Karpas-422 (cell line): ENCODE measurements around the gene C11orf24. TPM values are rescaled to one million over a fixed set of nuclear protein-coding genes. Genes with fewer than 3 reads are reported as not detected.

Source experiments
- DNase-seq: peaks from one replicate; pipeline ENCODE4 v3.0.0-alpha.2; 2015
- H2AFZ ChIP-seq: fragments of 200-600 bp; sonication (generic); 2 replicates; pipeline ENCODE4 v1.6.1; 2014; ENCODE audit warnings: antibody characterized with exemption, low read length, mixed read lengths
- H3K27ac ChIP-seq: fragments of 200-600 bp; sonication (generic); 2 replicates; pipeline ENCODE4 v1.5.1; 2014; ENCODE audit warnings: mild to moderate bottlenecking, low read length, moderate library complexity
- H3K27me3 ChIP-seq: fragments of 200-600 bp; sonication (generic); 2 replicates; pipeline ENCODE4 v1.6.1; 2014; ENCODE audit warnings: low read length, mixed read lengths
- H3K36me3 ChIP-seq: fragments of 200-600 bp; sonication (generic); 2 replicates; pipeline ENCODE4 v1.6.1; 2014; ENCODE audit warnings: low read length, mixed read lengths; ENCODE audit not compliant: insufficient read depth
- H3K4me1 ChIP-seq: fragments of 200-600 bp; sonication (generic); 2 replicates; pipeline ENCODE4 v1.6.1; 2014; ENCODE audit warnings: mild to moderate bottlenecking, low read length, mixed read lengths
- H3K4me2 ChIP-seq: fragments of 200-600 bp; sonication (generic); 2 replicates; pipeline ENCODE4 v1.6.1; 2014; ENCODE audit warnings: low read length, low read depth, mild to moderate bottlenecking; ENCODE audit not compliant: poor library complexity, severe bottlenecking
- H3K4me3 ChIP-seq: fragments of 200-600 bp; sonication (generic); 2 replicates; pipeline ENCODE4 v1.5.1; 2014; ENCODE audit warnings: mild to moderate bottlenecking, antibody characterized with exemption, low read length, mixed read lengths
- H3K79me2 ChIP-seq: fragments of 200-600 bp; sonication (generic); 2 replicates; pipeline ENCODE4 v1.6.1; 2014; ENCODE audit warnings: mild to moderate bottlenecking, low read length, mixed read lengths
- H3K9ac ChIP-seq: fragments of 200-600 bp; sonication (generic); 2 replicates; pipeline ENCODE4 v1.6.0; 2014; ENCODE audit warnings: low read length
- H3K9me2 ChIP-seq: fragments of 200-600 bp; sonication (generic), shearing (Covaris generic); replicated peaks from 2 replicates; pipeline ENCODE4 v1.6.0; 2014; ENCODE audit warnings: mild to moderate bottlenecking, low read length, moderate library complexity; ENCODE audit not compliant: insufficient read depth
- H3K9me3 ChIP-seq: fragments of 300-700, 200-600 bp; sonication (generic); 2 replicates; pipeline ENCODE4 v1.6.1; 2014; ENCODE audit warnings: low read length, mixed read lengths
- H4K20me1 ChIP-seq: fragments of 200-600 bp; sonication (generic); 2 replicates; pipeline ENCODE4 v1.6.1; 2014; ENCODE audit warnings: mild to moderate bottlenecking, antibody characterized with exemption, low read length, low read depth; ENCODE audit not compliant: insufficient read depth
- total RNA-seq: library from RNA; depleted of rRNA; stranded (reverse); fragments of >200 nt; shearing (Covaris generic); gene quantifications from 2 replicates; pipeline ENCODE4 v1.2.3, GENCODE V29; 2014; ENCODE audit warnings: low replicate concordance

C11orf24 gene
- total RNA-seq, 1 experiment from 2014 or later = 25.4 TPM

DNA sequence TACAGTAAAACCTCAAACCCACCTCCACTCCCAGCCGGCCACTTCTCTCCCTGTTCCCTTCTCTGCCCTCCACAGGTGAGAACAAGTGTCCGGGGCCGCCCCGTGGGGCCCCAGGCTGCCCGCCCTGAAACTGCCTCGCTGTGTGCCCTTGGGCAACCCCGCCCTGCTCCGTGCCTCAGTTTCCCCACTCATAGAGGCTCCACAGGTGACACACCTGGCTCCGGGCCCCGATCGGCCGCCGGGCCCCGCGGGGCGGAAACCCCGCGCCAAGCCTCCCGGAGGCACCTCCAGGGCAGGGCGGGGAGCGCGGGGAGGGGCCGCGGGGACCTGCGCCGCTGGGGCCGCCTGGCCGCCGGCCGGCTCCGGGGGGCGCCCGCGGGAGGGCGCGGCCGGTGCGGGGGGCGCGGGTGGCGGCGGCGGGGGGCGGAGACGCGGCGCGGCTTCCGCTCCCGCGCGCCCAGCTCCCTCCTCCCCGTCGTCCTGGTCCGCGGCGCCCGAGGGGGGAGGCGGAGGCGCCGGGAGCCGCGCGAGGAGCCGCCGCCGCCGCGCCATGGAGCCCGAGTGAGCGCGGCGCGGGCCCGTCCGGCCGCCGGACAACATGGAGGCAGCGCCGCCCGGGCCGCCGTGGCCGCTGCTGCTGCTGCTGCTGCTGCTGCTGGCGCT is 40.5 kb upstream of the C11orf24 start, which contains the start of gene LRP5:
Gene LRP5 (plus strand): TSS at position 475 of the 663 bp plus-strand sequence. CDS start 124 bp downstream, at position 599.
- no peaks in the 10 kb centered on the region for H3K4me1 ChIP-seq
- no peak for DNase-seq
- no peak within 1 kb of the TSS for H3K9ac ChIP-seq
- no peaks in the 10 kb centered on the region for H3K79me2 ChIP-seq
- H3K4me2 ChIP-seq = no peak within 1 kb of the TSS
- no peaks in the 10 kb centered on the region for H3K36me3 ChIP-seq
- no peaks in the 10 kb centered on the region for H3K9me3 ChIP-seq
- H2AFZ ChIP-seq = no peak within 1 kb of the TSS
- no peak within 1 kb of the TSS for H3K27ac ChIP-seq
- no peaks in the 10 kb centered on the region for H3K27me3 ChIP-seq
- H4K20me1 ChIP-seq = no peaks in the 10 kb centered on the region
- H3K4me3 ChIP-seq = no peak within 1 kb of the TSS
- H3K9me2 ChIP-seq = no peaks in the 10 kb centered on the region

DNA sequence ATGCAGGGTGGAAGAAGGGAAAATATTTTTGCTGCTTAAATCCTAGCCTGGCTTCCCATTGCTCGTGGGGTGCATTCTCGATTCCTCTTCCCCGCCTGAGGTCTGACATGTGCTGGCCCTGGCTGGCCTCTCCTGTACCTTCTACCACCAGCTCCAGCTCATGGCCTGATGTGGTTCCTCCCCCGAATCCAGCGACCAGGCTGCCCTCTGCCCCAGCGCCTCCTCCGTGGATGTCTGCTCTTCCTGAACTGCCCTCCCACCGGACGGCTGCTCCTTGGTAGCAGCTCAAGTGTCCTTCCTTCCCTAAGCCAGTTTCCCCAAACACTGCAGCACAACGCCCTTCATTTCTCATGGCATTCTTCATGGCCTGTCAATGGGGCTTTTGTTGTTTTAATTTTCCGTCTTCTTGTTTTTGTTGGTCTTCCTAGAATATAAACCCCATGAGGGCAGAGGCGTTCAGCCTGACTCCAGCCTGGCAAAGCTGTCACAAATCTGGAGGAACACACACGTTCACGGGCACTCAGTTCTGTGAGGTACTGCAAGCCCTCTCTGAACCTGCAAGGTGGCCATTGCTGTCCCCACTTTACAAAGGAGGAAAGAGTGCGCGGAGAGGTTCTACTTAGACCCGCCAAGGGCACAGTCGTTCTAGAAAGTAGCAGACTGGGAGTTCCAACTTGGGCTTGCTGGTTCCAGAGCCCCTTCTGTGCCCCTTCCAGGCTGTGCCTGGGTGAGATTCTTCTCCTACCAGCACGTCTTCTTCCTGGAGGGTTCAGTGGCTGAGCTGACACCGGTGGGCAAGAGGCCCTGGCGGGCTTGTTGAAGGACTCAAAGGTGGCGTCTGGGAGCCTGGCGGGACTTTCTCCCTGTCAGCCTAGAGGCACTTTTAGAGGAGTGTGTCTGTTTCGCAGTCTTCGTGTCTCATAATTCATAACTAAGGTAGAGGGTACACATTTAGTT is 39.7 kb upstream of the C11orf24 start:
- Histone ChIP-seq H4K20me1 (no peaks in the 10 kb centered on the region), H3K9me2 (no peaks in the 10 kb centered on the region), H3K9me3 (no peaks in the 10 kb centered on the region), H3K36me3 (no peaks in the 10 kb centered on the region), H3K79me2 (no peaks in the 10 kb centered on the region), H3K9ac (no peak overlapping the region), H3K27me3 (no peaks in the 10 kb centered on the region), H2AFZ (no peak overlapping the region), H3K4me1 (no peaks in the 10 kb centered on the region), H3K4me3 (no peak overlapping the region), H3K27ac (no peak overlapping the region), H3K4me2 (no peak overlapping the region)
- DNase-seq = no peak

DNA sequence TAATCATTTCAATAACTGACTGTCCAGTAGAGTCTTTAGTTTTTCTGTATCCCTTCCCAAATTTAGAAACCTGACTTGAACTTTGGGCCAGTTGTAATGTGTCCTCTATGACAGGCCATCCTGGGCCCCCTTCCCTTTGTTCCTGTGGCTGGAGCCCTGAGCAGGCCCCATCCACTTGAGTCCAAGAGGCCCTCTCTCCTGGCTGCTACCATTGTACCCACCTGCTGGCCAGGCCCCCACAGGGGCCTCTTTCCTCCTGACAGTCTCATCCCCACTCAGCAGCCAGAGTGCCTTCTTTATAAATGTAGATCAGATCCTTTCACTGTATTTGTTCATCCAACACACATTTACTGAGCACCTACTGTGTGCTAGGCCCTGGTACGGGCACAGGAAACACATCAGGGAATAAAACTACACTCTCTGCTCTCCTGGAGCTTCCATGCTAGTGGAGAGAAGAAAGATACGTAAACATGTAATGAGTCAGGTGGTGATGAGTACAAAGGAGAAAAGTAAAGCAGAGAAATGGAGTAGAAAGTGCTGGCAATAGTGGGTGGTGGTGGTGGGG is 37.9 kb upstream of the C11orf24 start:
- no peak overlapping the region for H3K4me3 ChIP-seq
- H3K4me2 ChIP-seq = no peak overlapping the region
- H3K9me2 ChIP-seq = no peaks in the 10 kb centered on the region
- no peaks in the 10 kb centered on the region for H3K36me3 ChIP-seq
- no peaks in the 10 kb centered on the region for H3K27me3 ChIP-seq
- H3K27ac ChIP-seq = no peak overlapping the region
- H4K20me1 ChIP-seq = no peaks in the 10 kb centered on the region
- H3K4me1 ChIP-seq = no peaks in the 10 kb centered on the region
- no peaks in the 10 kb centered on the region for H3K79me2 ChIP-seq
- DNase-seq = no peak
- H2AFZ ChIP-seq = no peak overlapping the region
- no peak overlapping the region for H3K9ac ChIP-seq
- H3K9me3 ChIP-seq = no peaks in the 10 kb centered on the region

DNA sequence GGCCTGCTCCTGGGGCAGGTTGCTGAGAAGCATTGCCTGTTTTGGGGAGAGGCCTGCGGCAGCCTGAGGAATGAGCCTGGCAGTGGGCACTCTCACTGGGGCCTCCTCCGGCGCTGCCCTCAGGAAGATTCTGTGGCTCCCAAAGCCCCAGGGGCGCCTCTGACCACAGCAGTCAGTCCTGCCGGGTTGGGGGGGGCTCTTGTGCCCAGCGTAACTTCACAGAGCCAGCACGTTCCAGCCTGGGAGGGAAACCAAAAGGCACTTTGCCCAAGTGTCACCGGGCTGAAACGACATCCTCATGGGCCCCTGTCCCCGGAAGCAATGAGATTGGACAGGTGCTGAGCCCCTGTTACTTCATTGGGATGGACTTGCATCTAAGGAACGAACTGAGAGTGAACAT is 36.3 kb upstream of the C11orf24 start:
- Histone ChIP-seq H3K4me3 (no peak overlapping the region), H3K9me3 (no peaks in the 10 kb centered on the region), H3K9me2 (no peaks in the 10 kb centered on the region), H3K27ac (no peak overlapping the region), H3K4me1 (peaks cover 11% of the 10 kb centered on the region), H2AFZ (no peak overlapping the region), H3K9ac (no peak overlapping the region), H3K4me2 (no peak overlapping the region), H3K27me3 (no peaks in the 10 kb centered on the region), H3K79me2 (no peaks in the 10 kb centered on the region), H4K20me1 (no peaks in the 10 kb centered on the region), H3K36me3 (no peaks in the 10 kb centered on the region)
- no peak for DNase-seq

DNA sequence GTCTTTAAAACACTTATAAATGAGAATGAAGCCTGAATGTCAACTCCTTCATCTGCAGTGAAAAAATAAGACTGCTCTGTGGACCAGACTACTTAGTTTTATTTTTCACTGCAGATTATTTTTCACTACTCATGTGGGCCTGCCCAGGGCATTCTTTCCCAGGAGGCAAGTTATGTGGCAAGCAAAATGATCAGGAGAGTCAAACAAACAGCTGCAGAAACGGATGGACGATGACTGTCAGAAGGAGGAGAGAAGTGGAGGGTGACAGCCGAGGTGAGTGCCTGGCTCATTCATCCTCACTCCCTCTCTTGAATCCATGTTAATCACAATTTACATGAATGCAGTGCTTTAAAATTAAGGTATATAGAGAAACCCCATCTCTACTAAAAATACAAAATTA is 34.9 kb upstream of the C11orf24 start:
- no peak for DNase-seq
- H3K79me2 ChIP-seq = no peaks in the 10 kb centered on the region
- H3K4me1 ChIP-seq = peaks cover 12% of the 10 kb centered on the region
- no peaks in the 10 kb centered on the region for H3K9me2 ChIP-seq
- H3K4me2 ChIP-seq = no peak overlapping the region
- H2AFZ ChIP-seq = no peak overlapping the region
- H3K36me3 ChIP-seq = no peaks in the 10 kb centered on the region
- no peak overlapping the region for H3K9ac ChIP-seq
- no peaks in the 10 kb centered on the region for H4K20me1 ChIP-seq
- no peaks in the 10 kb centered on the region for H3K27me3 ChIP-seq
- no peak overlapping the region for H3K4me3 ChIP-seq
- H3K9me3 ChIP-seq = no peaks in the 10 kb centered on the region
- no peak overlapping the region for H3K27ac ChIP-seq

DNA sequence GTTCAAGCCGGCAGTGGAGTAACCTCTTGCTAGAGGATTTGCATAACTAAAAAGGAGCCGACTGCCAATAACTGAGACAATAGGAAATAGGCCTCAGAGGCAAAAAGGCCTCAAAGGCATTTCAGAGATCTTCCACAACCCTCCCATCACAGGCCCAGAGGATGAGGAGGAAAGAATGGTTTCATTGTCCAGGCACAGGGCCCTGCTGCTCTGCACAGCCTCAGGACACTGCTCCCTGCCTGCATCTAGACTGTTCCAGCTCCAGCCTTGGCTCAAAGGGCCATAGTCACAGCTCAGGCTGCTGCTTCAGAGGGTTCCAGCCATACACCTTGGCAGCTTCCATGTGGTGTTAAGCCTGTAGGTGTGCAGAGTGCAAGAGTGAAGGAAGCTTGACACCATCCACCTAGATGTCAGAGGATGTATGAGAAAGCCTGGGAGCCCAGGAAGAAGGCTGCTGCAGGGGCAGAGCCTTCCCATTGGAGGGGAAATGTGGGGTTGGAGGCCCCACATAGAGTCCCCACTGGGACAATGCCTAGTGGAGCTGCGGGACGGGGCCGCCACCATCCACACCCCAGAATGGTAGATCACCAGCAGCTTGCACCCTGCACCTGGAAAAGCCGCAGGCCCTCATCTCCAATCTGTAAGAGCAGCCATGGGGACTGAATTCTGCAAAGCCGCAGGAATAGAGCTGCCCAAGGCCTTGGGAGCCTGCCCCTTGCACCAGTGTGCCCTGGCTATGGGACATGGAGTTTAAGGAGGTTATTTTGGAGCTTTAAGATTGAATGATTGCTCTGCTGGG is 32.4 kb upstream of the C11orf24 start:
- Histone ChIP-seq H3K9me2 (no peaks in the 10 kb centered on the region), H3K9ac (no peak overlapping the region), H3K9me3 (no peaks in the 10 kb centered on the region), H3K36me3 (no peaks in the 10 kb centered on the region), H4K20me1 (no peaks in the 10 kb centered on the region), H3K4me1 (peaks cover 12% of the 10 kb centered on the region), H3K27me3 (no peaks in the 10 kb centered on the region), H3K4me2 (no peak overlapping the region), H3K27ac (no peak overlapping the region), H2AFZ (no peak overlapping the region; the same call in 1 of the 2 replicates), H3K79me2 (no peaks in the 10 kb centered on the region), H3K4me3 (no peak overlapping the region)
- no peak for DNase-seq

DNA sequence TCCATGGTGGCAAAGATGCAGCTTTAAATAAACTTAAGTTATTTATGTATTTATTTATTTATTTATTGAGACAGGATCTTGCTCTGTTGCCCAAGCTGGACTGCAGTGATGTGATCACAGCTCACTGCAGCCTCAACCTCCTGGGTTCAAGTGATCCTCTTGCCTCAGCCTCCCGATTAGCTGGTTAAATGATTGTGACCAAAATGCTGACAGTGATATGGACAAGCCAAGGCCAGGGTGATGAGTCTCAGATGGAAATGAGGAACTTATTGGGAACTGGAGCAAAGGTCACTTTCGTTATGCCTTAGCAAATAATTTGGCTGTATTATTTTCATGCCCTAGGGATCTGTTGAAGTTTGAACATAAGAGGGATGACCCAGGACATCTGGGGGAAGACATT is 31.3 kb upstream of the C11orf24 start:
- H3K4me3 ChIP-seq = no peak overlapping the region
- no peaks in the 10 kb centered on the region for H3K9me3 ChIP-seq
- H3K9me2 ChIP-seq = no peaks in the 10 kb centered on the region
- H2AFZ ChIP-seq = no peak overlapping the region
- H3K4me2 ChIP-seq = no peak overlapping the region
- H3K27ac ChIP-seq = no peak overlapping the region
- H3K9ac ChIP-seq = no peak overlapping the region
- DNase-seq = peak; percentile 49
- H4K20me1 ChIP-seq = no peaks in the 10 kb centered on the region
- no peaks in the 10 kb centered on the region for H3K27me3 ChIP-seq
- H3K79me2 ChIP-seq = no peaks in the 10 kb centered on the region
- peaks cover 12% of the 10 kb centered on the region for H3K4me1 ChIP-seq
- no peaks in the 10 kb centered on the region for H3K36me3 ChIP-seq
